HepG2 (cell line): Measurements from ENCODE around the gene KDM8. TPM values are rescaled to one million over a fixed set of nuclear protein-coding genes. Genes with fewer than 3 reads are reported as not detected.
A peak's percentile ranks its signal among the peaks of the same experiment; 100 is the strongest.

ENCODE experiments used
- BRCA1 ChIP-seq: sonication (generic); formaldehyde crosslinking; IDR thresholded peaks from 2 replicates; pipeline ENCODE4 v1.4.0; 2020; ENCODE audit warnings: missing genetic modification reagents
- FOXO1 ChIP-seq: sonication (generic); formaldehyde crosslinking; IDR thresholded peaks from 2 replicates; pipeline ENCODE4 v1.4.0; 2020; ENCODE audit warnings: missing genetic modification reagents
- NRL ChIP-seq: sonication (generic); formaldehyde crosslinking; IDR thresholded peaks from 2 replicates; pipeline ENCODE4 v1.5.0; 2020; ENCODE audit warnings: missing genetic modification reagents, mild to moderate bottlenecking, moderate library complexity, borderline replicate concordance
- SSRP1 ChIP-seq: IDR thresholded peaks from 2 replicates; pipeline ENCODE4 v1.6.1; 2016; ENCODE audit warnings: control low read depth
- THYN1 ChIP-seq: sonication (generic); formaldehyde crosslinking; IDR thresholded peaks from 2 replicates; pipeline ENCODE4 v1.8.1; 2023; ENCODE audit warnings: low read depth, mild to moderate bottlenecking, moderate library complexity, missing genetic modification reagents, borderline replicate concordance
- ZNF225 ChIP-seq: sonication (generic); formaldehyde crosslinking; IDR thresholded peaks from 2 replicates; pipeline ENCODE4 v1.4.0; 2020; ENCODE audit warnings: mild to moderate bottlenecking, missing genetic modification reagents
- ZNF333 ChIP-seq: sonication (generic); formaldehyde crosslinking; IDR thresholded peaks from 2 replicates; pipeline ENCODE4 v1.4.0; 2020; ENCODE audit warnings: mild to moderate bottlenecking, missing genetic modification reagents, borderline replicate concordance
- ZNF451 ChIP-seq: sonication (generic); formaldehyde crosslinking; IDR thresholded peaks from 2 replicates; pipeline ENCODE4 v1.5.0; 2020; ENCODE audit warnings: mild to moderate bottlenecking, missing genetic modification reagents
- ZNF781 ChIP-seq: sonication (generic); formaldehyde crosslinking; IDR thresholded peaks from 2 replicates; pipeline ENCODE4 v1.5.1; 2020; ENCODE audit warnings: borderline replicate concordance, mild to moderate bottlenecking, missing genetic modification reagents; ENCODE audit errors: not compliant biosample characterization
- ZNF883 ChIP-seq: sonication (generic); formaldehyde crosslinking; IDR thresholded peaks from 2 replicates; pipeline ENCODE4 v1.5.1; 2020; ENCODE audit warnings: mild to moderate bottlenecking, missing genetic modification reagents; ENCODE audit errors: not compliant biosample characterization
- polyA plus RNA-seq, 8 experiments: library from polyadenylated mRNA; depleted of rRNA in 3 of 8; stranded (reverse) in 7 of 8; unstranded in 1 of 8; fragments of >200 nt; fragmentation: Illumina TruSeq in 4 of 8; extraction: Trizol in 4 of 8; gene quantifications; 2 replicates each; pipeline versions ENCODE4 v1.2.1 to v1.2.3, GENCODE V29; 2011 to 2016; ENCODE audit warnings: low read depth in 4 of 8, missing spikeins in 1 of 8, mixed read lengths in 1 of 8; ENCODE audit not compliant: insufficient read depth in 1 of 8
- total RNA-seq, 5 experiments: library from RNA; depleted of rRNA; stranded (reverse); fragments of >200 nt; fragmentation: Illumina TruSeq; extraction: Trizol; gene quantifications; 2 replicates each; pipeline ENCODE4 v1.2.3, GENCODE V29; 2016; ENCODE audit warnings: low read depth in 1 of 5
- TF ChIP-seq, protein P1 (sequence below): fragments of 450-650 bp; IDR thresholded peaks from 2 replicates; pipeline ENCODE4 v1.6.1; 2017
- TF ChIP-seq, protein P2 (sequence below): sonication (generic); formaldehyde crosslinking; IDR thresholded peaks from 2 replicates; pipeline ENCODE4 v1.4.0; 2020; ENCODE audit warnings: mild to moderate bottlenecking, missing genetic modification reagents
- TF ChIP-seq, protein P3 (sequence below): sonication (generic); formaldehyde crosslinking; IDR thresholded peaks from 2 replicates; pipeline ENCODE4 v1.5.1; 2020; ENCODE audit warnings: missing genetic modification reagents, mild to moderate bottlenecking, borderline replicate concordance
- TF ChIP-seq, protein P4 (sequence below): sonication (generic); formaldehyde crosslinking; conservative IDR thresholded peaks from 2 replicates; pipeline ENCODE4 v1.4.0; 2020; ENCODE audit warnings: missing genetic modification reagents
- TF ChIP-seq, protein P5 (sequence below): sonication (generic); formaldehyde crosslinking; IDR thresholded peaks from 2 replicates; pipeline ENCODE4 v1.5.0; 2020; ENCODE audit warnings: missing genetic modification reagents, mild to moderate bottlenecking, borderline replicate concordance

KDM8 gene
- total and polyA plus RNA-seq, 2 of the 13 experiments (the other 11 are each of a cell fraction or from before 2014, with no cell fraction given), result 3.3 to 8.6 TPM

DNA sequence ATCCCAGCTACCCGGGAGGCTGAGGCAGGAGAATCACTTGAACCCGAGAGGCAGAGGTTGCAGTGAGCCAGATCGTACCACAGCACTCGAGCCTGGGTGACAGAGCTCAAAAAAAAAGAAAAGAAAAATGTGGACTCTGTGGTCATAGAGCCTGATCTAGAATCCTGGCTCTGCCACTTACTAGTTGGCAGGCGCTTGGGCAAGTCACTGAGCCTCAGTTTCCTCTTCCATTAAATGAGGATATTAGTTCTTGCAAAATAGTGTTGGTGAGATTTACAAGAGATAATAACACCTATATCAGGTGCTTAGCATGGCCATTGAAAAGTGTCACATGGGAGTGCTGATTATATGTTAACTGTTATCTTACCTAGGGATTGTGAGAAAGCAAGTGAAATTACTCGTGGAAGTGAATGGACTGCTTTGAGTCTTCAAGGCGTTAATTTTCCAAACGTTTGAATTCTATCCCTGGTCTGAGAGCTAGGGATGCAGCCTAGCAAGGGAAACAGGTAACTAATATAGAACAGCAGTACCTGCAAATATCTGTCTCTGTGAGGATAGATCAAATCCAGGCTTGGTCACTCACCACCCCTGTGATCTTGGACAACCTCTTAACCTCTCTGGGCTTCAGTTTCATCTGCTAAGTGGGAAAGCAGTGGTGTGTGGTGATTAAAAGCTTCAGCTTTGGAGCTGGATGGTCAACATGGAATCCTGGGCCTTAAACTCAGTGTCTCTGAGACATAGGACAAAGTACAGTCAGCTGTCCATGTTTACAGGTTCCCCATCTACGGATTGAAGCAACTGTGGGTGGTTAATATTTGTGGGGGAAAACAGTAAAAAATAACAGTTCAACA, 66.2 kb downstream of the KDM8 start (continued):
- TF ChIP-seq, protein P1, sequence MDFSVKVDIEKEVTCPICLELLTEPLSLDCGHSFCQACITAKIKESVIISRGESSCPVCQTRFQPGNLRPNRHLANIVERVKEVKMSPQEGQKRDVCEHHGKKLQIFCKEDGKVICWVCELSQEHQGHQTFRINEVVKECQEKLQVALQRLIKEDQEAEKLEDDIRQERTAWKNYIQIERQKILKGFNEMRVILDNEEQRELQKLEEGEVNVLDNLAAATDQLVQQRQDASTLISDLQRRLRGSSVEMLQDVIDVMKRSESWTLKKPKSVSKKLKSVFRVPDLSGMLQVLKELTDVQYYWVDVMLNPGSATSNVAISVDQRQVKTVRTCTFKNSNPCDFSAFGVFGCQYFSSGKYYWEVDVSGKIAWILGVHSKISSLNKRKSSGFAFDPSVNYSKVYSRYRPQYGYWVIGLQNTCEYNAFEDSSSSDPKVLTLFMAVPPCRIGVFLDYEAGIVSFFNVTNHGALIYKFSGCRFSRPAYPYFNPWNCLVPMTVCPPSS, result no peak
- TF ChIP-seq, protein P2, sequence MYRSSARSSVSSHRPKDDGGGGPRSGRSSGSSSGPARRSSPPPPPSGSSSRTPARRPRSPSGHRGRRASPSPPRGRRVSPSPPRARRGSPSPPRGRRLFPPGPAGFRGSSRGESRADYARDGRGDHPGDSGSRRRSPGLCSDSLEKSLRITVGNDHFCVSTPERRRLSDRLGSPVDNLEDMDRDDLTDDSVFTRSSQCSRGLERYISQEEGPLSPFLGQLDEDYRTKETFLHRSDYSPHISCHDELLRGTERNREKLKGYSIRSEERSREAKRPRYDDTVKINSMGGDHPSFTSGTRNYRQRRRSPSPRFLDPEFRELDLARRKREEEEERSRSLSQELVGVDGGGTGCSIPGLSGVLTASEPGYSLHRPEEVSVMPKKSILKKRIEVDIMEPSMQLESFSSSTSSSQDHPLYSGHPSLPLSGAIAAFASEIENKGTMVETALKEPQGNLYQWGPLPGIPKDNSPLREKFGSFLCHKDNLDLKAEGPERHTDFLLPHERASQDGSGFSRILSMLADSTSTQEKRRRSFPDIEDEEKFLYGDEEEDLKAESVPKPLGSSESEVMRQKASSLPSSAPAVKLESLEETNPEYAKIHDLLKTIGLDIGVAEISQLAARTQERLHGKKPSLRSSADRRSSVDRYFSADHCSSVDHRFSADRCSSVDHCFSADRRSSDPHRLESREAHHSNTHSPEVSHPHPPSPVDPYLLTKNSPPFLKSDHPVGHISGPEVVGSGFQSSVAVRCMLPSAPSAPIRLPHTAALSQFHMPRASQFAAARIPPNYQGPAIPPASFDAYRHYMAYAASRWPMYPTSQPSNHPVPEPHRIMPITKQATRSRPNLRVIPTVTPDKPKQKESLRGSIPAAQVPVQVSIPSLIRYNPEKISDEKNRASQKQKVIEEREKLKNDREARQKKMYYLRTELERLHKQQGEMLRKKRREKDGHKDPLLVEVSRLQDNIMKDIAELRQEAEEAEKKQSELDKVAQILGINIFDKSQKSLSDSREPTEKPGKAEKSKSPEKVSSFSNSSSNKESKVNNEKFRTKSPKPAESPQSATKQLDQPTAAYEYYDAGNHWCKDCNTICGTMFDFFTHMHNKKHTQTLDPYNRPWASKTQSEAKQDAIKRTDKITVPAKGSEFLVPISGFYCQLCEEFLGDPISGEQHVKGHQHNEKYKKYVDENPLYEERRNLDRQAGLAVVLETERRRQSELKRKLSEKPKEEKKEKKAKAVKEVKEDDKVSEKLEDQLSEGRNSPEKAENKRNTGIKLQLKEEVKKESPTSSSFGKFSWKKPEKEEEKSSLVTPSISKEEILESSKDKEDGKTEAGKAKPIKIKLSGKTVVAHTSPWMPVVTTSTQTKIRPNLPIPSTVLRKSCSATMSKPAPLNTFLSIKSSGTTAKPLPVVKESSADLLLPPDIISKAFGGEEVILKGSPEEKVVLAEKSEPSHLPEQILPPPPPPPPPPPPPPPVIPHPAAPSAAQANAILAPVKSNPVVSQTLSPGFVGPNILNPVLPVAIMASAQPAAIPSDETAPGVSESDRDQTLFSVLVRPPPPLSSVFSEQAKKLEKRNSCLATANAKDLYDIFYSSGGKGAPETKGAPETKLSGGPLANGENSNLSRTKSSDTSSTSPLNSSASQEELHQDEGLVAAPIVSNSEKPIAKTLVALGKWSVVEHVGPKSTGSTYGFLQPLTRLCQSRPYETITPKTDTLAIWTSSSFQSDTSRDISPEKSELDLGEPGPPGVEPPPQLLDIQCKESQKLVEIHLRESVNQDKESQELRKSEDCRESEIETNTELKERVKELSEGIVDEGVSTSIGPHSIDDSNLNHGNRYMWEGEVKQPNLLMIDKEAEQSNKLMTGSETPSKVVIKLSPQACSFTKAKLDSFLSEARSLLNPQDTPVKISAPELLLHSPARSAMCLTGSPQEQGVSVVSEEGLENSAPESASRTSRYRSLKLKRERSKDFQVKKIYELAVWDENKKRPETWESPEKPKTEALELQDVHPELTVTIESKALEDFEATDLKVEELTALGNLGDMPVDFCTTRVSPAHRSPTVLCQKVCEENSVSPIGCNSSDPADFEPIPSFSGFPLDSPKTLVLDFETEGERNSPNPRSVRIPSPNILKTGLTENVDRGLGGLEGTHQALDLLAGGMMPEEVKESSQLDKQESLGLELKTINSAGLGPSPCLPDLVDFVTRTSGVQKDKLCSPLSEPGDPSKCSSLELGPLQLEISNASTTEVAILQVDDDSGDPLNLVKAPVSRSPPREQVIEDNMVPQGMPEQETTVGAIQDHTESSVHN (CRISPR knock-in tag), result no peak
- TF ChIP-seq ZNF883, result no peak
- no peak for TF ChIP-seq ZNF781 (CRISPR knock-in tag)
- TF ChIP-seq ZNF225, result no peak
- TF ChIP-seq, protein P3, sequence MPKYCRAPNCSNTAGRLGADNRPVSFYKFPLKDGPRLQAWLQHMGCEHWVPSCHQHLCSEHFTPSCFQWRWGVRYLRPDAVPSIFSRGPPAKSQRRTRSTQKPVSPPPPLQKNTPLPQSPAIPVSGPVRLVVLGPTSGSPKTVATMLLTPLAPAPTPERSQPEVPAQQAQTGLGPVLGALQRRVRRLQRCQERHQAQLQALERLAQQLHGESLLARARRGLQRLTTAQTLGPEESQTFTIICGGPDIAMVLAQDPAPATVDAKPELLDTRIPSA (CRISPR knock-in tag), result no peak
- no peak for TF ChIP-seq ZNF333 (CRISPR knock-in tag)
- no peak for TF ChIP-seq BRCA1 (CRISPR knock-in tag)
- TF ChIP-seq, protein P4, sequence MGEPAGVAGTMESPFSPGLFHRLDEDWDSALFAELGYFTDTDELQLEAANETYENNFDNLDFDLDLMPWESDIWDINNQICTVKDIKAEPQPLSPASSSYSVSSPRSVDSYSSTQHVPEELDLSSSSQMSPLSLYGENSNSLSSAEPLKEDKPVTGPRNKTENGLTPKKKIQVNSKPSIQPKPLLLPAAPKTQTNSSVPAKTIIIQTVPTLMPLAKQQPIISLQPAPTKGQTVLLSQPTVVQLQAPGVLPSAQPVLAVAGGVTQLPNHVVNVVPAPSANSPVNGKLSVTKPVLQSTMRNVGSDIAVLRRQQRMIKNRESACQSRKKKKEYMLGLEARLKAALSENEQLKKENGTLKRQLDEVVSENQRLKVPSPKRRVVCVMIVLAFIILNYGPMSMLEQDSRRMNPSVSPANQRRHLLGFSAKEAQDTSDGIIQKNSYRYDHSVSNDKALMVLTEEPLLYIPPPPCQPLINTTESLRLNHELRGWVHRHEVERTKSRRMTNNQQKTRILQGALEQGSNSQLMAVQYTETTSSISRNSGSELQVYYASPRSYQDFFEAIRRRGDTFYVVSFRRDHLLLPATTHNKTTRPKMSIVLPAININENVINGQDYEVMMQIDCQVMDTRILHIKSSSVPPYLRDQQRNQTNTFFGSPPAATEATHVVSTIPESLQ (CRISPR knock-in tag), result no peak
- TF ChIP-seq FOXO1 (CRISPR knock-in tag), result peak; percentile 93
- TF ChIP-seq NRL (CRISPR knock-in tag), result no peak
- no peak for TF ChIP-seq THYN1
- no peak for TF ChIP-seq ZNF451
- no peak for TF ChIP-seq SSRP1
- TF ChIP-seq, protein P5, sequence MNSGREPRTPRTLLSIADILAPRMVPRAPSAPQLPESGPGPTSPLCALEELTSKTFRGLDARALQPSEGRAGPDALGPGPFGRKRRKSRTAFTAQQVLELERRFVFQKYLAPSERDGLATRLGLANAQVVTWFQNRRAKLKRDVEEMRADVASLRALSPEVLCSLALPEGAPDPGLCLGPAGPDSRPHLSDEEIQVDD (CRISPR knock-in tag), result no peak
